ENCODE results near the gene NPVF.

NPVF gene

DNA sequence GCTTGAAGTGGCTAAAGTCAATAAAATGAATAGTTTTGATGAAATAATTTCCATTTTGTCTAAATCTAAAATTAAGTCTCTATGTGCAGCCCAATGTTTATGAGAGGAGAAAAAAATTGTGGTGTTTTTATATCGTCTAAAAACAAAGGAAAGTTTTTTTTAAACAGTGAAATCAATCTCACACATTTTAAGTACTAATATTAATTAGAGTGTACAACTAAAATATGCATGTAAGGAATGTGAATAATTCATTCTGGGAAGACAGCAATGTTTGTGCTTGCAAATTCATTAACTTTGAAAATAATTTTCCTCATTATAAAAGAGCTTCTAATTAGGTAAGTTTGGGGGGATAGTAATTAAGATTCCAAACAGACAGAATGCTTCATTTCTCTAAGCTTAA lies at the start of gene NPVF:
Gene NPVF (minus strand): TSS at position 101 of the 400 bp plus-strand sequence. CDS start 47 bp downstream, at position 54.
- DNase-seq, result no peak

DNA sequence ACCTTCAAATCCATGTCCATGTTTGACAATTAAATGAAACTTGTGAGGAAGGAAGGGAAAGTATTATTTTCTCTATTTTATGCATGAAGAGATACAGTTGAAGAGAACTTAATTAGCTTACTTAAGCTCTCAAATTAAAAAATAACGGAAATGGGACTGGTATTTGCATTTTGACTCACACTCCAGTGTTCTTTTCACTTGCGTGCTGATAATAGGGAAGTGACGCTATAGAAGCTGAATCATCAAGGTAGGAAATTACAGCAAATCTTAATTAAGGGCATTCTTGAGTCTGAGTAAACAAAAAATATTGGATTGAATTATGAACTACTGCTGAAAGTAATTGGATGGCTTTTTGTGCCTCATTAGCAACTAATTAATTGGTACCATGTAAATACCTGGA lies 44.0 kb upstream of the NPVF start:
- no peak for DNase-seq

GRCh38 chr7:25263337-25263736 lies 35.1 kb upstream of the NPVF start:
- DNase-seq, result no peak

GRCh38 chr7:25262586-25262985 lies 34.3 kb upstream of the NPVF start:
- no peak for DNase-seq

GRCh38 chr7:25261545-25262140 lies 33.4 kb upstream of the NPVF start:
- DNase-seq, result no peak

GRCh38 chr7:25260862-25261494 lies 32.7 kb upstream of the NPVF start:
- DNase-seq, result peak; percentile 51

DNA sequence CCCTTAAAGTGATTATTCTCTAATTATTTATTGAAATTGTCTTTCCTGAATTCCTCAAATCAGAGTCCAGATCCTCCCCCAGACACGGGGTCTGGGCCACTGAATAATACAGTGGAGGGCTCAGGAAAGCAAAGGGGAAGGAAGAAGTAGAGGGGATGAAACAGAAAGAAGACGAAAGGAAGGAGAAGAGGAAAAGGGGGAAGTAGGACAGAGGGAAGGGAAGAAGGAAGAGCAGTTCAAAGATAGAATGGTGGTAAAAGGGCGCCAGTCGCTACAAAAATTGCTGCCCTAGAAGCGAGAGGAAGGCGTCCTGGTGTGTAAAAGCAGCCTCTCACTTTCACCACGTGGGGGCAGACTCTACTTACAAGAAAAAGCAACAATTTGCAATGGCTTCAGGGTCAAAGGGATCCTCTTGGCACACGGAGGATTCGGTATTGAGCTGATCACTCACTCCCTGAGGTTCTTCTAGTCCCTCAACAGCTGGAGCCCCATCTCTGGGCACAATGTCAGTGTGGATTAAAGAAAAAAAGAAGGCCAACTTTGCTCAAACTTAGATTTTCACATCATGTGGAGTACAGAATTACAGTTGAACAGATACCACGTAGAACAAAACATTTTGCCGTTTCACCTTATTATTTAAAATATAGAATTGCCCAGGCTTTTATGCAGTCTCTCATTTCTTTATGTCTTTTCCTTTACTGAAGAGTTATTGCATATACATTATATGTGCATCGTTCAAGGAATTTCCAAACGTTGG lies 31.4 kb upstream of the NPVF start:
- DNase-seq, result peak; percentile 79

DNA sequence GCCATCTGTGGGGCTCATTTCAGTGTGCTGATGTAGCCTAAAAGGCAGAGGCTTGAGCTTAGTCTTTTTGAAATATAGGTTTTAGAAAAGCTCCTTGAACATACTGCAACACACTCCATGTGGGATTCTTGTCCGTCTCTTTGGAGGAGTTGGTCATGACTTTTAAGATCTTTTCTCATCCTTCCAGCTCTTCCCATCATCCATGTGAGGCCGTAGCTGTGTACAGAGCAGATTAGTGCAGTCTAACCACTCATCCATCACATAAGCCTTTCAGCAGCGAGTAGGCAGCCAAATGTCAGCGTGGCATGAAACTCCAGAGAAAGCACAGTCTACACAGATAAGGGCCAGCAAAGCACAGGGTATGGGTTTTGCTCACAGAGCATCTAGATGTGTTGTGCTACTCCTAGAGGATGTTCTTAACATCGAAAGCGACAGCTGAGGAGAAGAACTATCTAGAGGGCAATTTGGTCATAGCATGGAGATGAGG lies 28.1 kb upstream of the NPVF start:
- DNase-seq, result no peak

DNA sequence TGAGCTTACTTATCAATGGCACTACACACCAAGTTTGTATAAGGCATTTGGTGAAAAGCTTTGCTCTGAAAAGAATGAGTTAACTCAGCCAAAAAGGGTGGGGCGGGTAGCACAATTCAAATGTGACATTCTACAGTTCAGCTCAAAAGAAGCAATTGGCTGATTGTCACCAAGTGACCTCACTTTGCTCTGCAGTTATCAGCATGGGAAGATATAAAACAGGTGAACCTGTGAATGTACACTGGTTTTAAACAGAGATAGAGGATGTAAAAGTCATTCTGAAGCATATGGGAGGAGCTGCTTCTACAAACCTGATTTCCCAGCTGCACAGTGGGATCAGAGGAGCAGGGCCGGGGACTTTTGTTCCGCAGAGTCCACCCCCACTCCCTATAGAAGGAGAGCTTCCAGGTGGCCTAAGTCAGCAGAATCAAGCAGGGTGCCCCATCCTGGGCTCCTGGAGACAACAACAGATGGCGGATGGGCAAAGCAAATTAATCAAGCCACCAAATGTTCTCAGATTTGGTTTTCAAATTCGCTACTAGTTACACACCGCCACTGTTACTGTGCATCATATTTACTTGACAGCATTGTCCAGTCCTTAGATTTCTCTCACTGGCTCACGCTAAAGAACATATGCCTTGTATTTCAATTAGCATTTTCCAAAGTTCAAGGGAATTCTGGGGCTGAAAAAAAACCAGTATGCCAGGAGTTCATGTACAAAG lies 27.5 kb upstream of the NPVF start:
- no peak for DNase-seq

DNA sequence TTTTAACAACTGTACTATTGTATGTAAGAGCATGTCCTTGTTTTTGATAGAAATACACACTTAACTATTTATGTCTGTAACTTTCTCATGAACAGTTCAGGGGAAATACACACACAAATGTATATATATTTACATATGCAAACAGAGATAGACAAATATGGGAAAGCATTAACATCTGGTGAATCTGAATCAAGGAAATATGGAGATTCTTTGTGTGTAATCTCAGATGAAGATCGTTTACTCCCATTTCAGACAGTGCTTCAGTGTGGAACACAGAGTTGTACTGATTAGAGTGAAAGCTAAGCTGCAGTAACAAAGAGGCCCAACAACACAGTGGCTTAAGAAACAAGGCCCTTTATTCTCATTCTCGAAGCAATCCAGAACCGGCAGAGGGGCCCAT lies 26.3 kb upstream of the NPVF start:
- no peak for DNase-seq

DNA sequence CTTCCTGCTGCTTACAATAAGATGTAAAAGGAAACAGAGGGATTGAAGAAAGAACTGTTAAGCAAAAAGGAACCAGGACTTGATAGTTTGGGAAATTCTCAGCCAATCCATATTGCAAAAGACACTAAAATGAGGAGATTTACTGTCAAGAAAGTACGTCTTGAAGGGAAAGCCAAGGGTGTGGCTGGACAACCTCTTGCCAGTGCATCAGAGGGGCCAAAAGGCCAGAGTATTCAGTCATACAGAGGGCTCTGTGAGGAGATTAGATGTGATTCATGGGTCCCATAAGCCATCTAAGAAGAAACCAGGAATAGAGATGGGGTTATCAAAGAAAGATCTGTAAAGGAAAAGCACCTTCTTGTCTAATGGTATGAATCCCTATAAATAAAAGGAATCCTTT lies 25.4 kb upstream of the NPVF start:
- DNase-seq, result no peak

GRCh38 chr7:25250386-25250785 lies 22.1 kb upstream of the NPVF start:
- no peak for DNase-seq

GRCh38 chr7:25249772-25250171 lies 21.5 kb upstream of the NPVF start:
- DNase-seq, result no peak

GRCh38 chr7:25246306-25246705 lies 18.0 kb upstream of the NPVF start:
- no peak for DNase-seq

- no peak for DNase-seq
Measured at GRCh38 chr7:25244254-25245033, 16.2 kb upstream of the NPVF start.

DNA sequence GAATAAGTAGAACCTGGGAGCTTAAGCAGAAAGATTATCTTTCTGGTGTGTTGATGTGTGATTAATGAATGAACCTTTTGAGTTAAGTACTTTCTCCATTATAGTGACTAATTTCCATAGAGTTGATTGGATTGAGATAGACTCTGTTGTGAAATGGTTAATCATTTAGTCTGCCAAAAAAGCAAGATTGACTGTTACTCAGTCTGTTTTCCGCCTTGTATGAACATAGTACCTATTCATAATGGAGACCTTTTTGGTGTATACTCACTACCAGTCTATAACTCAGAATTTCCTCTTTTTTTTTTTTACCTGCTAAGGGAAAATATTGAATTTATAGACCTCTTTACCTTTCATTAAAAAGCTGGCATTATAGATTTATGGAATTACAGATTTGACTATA lies 14.4 kb upstream of the NPVF start:
- DNase-seq, result no peak

DNA sequence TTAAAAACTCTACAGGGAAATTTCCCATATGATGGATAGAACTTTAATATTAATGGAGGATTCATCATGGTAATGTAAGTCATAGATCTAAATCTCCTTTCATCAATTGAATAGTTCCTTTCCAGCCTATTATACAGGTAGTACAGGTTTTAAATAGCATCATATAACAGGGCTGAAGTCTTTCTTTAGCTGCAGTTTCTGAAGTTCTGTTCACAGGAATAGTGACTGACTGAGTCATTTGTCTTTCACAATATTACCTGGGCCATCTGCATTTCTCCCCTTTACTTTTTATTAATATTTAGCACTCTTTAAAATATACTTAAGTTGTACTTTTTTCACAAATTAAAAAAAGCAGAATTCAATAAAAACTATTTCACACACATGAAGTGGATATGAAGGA lies 12.6 kb upstream of the NPVF start:
- no peak for DNase-seq

DNA sequence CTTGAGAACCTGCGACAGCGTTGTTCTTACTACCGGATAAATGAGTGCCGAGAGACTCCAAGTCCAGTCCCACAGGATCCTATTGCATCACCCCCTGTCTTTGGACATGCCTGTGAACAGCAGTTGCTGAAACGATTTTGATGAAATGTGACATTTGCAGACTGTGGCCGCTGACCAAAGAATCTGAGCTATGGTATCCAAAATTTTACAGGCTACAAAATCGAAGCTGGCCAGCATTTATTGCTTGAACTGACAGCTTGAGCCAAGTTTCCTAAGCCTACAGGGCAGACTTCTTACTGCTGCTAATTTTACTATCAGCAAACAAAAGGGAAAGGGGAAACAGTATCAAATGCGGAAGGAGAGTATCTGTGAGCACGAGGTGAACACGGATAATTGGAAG lies 12.1 kb upstream of the NPVF start:
- DNase-seq, result no peak

GRCh38 chr7:25239888-25240287 lies 11.6 kb upstream of the NPVF start:
- no peak for DNase-seq

DNA sequence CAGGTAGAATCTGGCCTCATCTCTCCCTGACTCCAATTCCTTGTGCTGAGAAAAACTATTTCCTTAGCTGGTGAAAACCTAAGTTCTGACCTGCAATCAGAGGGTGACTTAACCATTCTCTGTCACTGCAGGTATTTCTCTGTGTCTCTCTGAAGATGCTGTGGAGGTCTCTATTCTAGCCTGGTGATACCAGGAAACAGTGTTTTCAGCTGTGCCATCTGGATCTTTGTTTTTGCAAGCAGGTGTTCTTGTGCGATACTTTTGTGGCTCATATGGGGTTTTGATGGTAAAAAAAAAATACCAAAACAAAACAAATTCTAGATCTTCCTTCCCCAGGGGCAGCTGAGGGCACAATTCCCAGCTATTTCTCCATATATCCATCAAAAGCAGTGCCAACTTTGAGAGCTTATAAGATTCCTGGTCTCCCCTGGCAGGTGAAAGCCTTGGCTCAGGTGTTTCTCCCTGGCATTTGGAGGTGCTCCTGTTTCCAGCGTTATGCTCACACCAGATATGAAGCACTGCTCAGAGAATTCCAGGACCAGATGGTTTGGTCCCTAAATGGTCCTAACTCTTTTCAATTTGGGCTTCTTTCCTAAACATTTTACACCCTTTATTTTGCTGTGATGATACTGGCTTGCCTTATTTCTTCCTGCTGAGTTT lies 9.9 kb upstream of the NPVF start:
- DNase-seq, result no peak

DNA sequence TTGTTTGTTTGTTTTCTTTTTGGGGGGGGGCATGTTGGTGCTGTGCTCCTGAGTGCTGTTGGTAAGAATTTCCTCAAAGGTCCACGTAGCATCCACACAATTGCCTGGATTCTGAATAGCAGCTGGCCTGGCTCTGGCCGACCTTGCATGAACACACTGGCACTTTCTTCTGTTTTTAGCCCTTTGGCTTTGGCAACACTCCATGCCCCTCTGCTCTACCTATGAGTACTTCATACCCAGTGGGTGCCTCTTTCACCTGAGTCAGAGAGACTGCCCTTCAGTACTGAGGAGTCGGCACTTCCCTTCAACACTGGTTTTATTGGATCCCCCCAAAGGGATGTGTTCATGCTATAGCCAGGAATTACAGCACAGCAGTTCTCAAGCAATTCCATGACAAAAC lies 7.2 kb upstream of the NPVF start:
- no peak for DNase-seq

DNA sequence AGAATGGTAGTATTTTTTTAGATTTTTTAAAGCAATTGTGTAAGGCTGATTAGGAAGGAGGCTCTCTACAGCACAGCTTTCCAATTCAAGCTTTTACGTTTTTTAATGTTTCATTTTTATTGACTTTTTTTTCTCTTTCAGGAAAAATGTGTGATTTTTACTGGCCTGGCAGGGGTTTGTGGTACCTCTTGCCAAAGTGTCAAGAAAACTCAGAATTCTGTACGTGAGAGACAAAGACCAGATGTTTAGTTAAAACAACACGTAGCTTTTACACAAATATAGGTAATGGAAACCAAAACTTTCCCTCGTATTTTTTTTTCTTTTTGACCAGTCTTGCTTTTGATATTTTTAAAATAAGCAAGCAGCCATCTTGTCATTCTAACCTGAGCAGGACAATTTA lies 6.0 kb upstream of the NPVF start:
- DNase-seq, result no peak
